ENCODE measurements around the gene LCE3B.

DNA sequence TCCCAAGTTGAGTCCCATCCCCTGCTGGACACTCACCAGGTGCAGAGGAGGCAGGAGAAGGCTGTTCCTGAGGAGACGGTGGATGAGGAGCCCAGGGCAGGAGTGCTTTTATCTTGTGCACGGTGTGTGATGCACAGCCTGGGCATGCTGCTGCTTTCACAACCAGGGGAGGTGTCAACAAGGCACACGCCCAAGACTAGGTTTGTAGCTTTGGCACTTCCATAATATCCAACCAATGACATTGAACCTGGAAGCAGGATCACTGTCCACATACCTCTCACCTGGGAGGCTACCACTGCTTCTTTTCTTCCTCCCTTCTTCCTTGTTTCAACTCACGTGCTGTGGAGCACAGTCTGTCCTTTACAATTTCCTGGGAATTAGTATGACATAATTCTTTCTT, 33.2 kb upstream of the LCE3B start, which contains the start of gene LCE3D:
- TF ChIP-seq EP300 (IDR thresholded peaks at IDR 0.05): no peak
- TF ChIP-seq, protein P1, sequence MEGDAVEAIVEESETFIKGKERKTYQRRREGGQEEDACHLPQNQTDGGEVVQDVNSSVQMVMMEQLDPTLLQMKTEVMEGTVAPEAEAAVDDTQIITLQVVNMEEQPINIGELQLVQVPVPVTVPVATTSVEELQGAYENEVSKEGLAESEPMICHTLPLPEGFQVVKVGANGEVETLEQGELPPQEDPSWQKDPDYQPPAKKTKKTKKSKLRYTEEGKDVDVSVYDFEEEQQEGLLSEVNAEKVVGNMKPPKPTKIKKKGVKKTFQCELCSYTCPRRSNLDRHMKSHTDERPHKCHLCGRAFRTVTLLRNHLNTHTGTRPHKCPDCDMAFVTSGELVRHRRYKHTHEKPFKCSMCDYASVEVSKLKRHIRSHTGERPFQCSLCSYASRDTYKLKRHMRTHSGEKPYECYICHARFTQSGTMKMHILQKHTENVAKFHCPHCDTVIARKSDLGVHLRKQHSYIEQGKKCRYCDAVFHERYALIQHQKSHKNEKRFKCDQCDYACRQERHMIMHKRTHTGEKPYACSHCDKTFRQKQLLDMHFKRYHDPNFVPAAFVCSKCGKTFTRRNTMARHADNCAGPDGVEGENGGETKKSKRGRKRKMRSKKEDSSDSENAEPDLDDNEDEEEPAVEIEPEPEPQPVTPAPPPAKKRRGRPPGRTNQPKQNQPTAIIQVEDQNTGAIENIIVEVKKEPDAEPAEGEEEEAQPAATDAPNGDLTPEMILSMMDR (IDR thresholded peaks at IDR 0.05): no peak
- TF ChIP-seq POLR2A (IDR thresholded peaks at IDR 0.05): no peak

Data from tibial nerve (tissue), 4 donors.